SK-N-SH (cell line): ENCODE results near the gene ZNF474. TPM values are rescaled to one million over a fixed set of nuclear protein-coding genes. Genes with fewer than 3 reads are reported as not detected.

Experiments used
- CTCF ChIA-PET: fragments of 300-600, 350-600 bp; formaldehyde crosslinking; extraction: SDS; loops from one replicate; lab custom pipeline; 2021; lab: Yijun Ruan, JAX
- POLR2A ChIA-PET: fragments of 350-600 bp; sonication (Branson Sonifier 250); formaldehyde crosslinking; extraction: SDS; loops from one replicate; lab custom pipeline; 2020; ENCODE audit warnings: antibody characterized with exemption, inconsistent platforms; lab: Yijun Ruan, JAX
- DNase-seq: peaks from one replicate; pipeline ENCODE4 v3.0.0; 2012
- H2AFZ ChIP-seq: fragments of 200-600 bp; sonication (generic); 2 replicates; pipeline ENCODE4 v1.8.1; 2016; ENCODE audit warnings: antibody characterized with exemption, mild to moderate bottlenecking, low read depth
- H3F3A ChIP-seq: fragments of 200-600 bp; sonication (generic); replicated peaks from 2 replicates; pipeline ENCODE3; 2016; ENCODE audit warnings: antibody characterized with exemption, mild to moderate bottlenecking; ENCODE audit not compliant: insufficient read depth
- H3K27ac ChIP-seq, 2 experiments: fragments of 200-500 bp in 1 of 2; fragments of 200-600 bp in 1 of 2; sonication (Bioruptor generic) in 1 of 2; sonication (generic), shearing (Covaris generic) in 1 of 2; 2 replicates each; pipeline versions ENCODE4 v1.5.1 to v1.6.1; 2014 to 2016; ENCODE audit warnings: low read depth in 2 of 2, inconsistent platforms in 1 of 2, low read length in 1 of 2, mild to moderate bottlenecking in 1 of 2, mixed read lengths in 1 of 2
- H3K27me3 ChIP-seq: fragments of 200-600 bp; sonication (generic), shearing (Covaris generic); 2 replicates; pipeline ENCODE4 v1.6.1; 2016; ENCODE audit warnings: mixed run types; ENCODE audit not compliant: insufficient read depth
- H3K36me3 ChIP-seq, 2 experiments: fragments of 200-500 bp in 1 of 2; fragments of 200-600 bp in 1 of 2; sonication (Bioruptor generic) in 1 of 2; sonication (generic) in 1 of 2; replicated peaks in 1 of 2; 2 replicates each; pipeline versions ENCODE3 to v1.5.1; 2014 to 2016; ENCODE audit warnings: low read length in 1 of 2, mild to moderate bottlenecking in 1 of 2; ENCODE audit not compliant: insufficient read depth in 2 of 2, control insufficient read depth in 1 of 2
- H3K4me1 ChIP-seq, 2 experiments: fragments of 200-500 bp in 1 of 2; fragments of 200-600 bp in 1 of 2; sonication (Bioruptor generic) in 1 of 2; sonication (generic), shearing (Covaris generic) in 1 of 2; 2 replicates each; pipeline versions ENCODE4 v1.5.1 to v1.6.1; 2014 to 2016; ENCODE audit warnings: low read depth in 1 of 2, low read length in 1 of 2, mixed run types in 1 of 2; ENCODE audit not compliant: insufficient read depth in 2 of 2, control insufficient read depth in 1 of 2
- H3K4me2 ChIP-seq: fragments of 200-600 bp; sonication (generic), shearing (Covaris generic); 2 replicates; pipeline ENCODE4 v1.6.1; 2017; ENCODE audit warnings: mixed run types
- H3K4me3 ChIP-seq, 2 experiments: fragments of 200-500 bp in 1 of 2; fragments of 200-600 bp in 1 of 2; sonication (Bioruptor generic) in 1 of 2; sonication (generic), shearing (Covaris generic) in 1 of 2; 2 replicates each; pipeline versions ENCODE4 v1.5.1 to v1.8.1; 2014 to 2016; ENCODE audit warnings: low read depth in 2 of 2, inconsistent platforms in 1 of 2, low read length in 1 of 2, mild to moderate bottlenecking in 1 of 2, mixed read lengths in 1 of 2, moderate library complexity in 1 of 2
- H3K79me2 ChIP-seq: fragments of 200-600 bp; sonication (generic); 2 replicates; pipeline ENCODE4 v1.8.1; 2017; ENCODE audit warnings: mild to moderate bottlenecking; ENCODE audit not compliant: insufficient read depth
- H3K9ac ChIP-seq: fragments of 200-600 bp; sonication (generic); 2 replicates; pipeline ENCODE4 v1.6.1; 2017; ENCODE audit warnings: mixed run types
- H3K9me2 ChIP-seq: fragments of 200-600 bp; sonication (generic); 2 replicates; pipeline ENCODE4 v1.6.1; 2017; ENCODE audit warnings: mixed run types
- H3K9me3 ChIP-seq: fragments of 200-600 bp; sonication (generic); 2 replicates; pipeline ENCODE4 v1.6.1; 2017; ENCODE audit warnings: mixed run types, mild to moderate bottlenecking, moderate library complexity
- H4K20me1 ChIP-seq: fragments of 200-600 bp; sonication (generic); 2 replicates; pipeline ENCODE4 v1.6.1; 2017; ENCODE audit warnings: mild to moderate bottlenecking, mixed run types; ENCODE audit not compliant: insufficient read depth
- CHD2 ChIP-seq: fragments of 150-350 bp; IDR thresholded peaks from 2 replicates; pipeline ENCODE4 v1.6.1; 2018; ENCODE audit warnings: low read length; ENCODE audit not compliant: partially characterized antibody
- ELF1 ChIP-seq: IDR thresholded peaks from 2 replicates; pipeline ENCODE4 v1.4.0; 2012
- EP300 ChIP-seq, 2 experiments: IDR thresholded peaks; 2 replicates each; pipeline versions ENCODE4 v1.4.0 to v1.6.1; 2012; ENCODE audit warnings: borderline replicate concordance in 1 of 2, low read depth in 1 of 2, low read length in 1 of 2
- EZH2phosphoT487 ChIP-seq: fragments of 200-600 bp; sonication (generic); IDR thresholded peaks from 2 replicates; pipeline ENCODE4 v1.6.1; 2017; ENCODE audit warnings: low read depth, mixed run types, mild to moderate bottlenecking, antibody characterized with exemption, moderate library complexity, borderline replicate concordance
- FOSL2 ChIP-seq: IDR thresholded peaks from 2 replicates; pipeline ENCODE4 v1.4.0; 2012; ENCODE audit warnings: low read depth, mild to moderate bottlenecking, moderate library complexity, borderline replicate concordance
- GABPA ChIP-seq: IDR thresholded peaks from 2 replicates; pipeline ENCODE4 v1.4.0; 2012; ENCODE audit warnings: low read depth, mild to moderate bottlenecking
- GATA2 ChIP-seq: sonication (generic); formaldehyde crosslinking; IDR thresholded peaks from 2 replicates; pipeline ENCODE4 v1.5.0; 2020; ENCODE audit warnings: mild to moderate bottlenecking, missing genetic modification reagents
- IRF3 ChIP-seq: fragments of 150-350 bp; IDR thresholded peaks from 2 replicates; pipeline ENCODE4 v1.6.1; 2016; ENCODE audit warnings: mild to moderate bottlenecking, low read depth, low read length
- JUND ChIP-seq: IDR thresholded peaks from 2 replicates; pipeline ENCODE4 v1.4.0; 2012
- MEF2A ChIP-seq: IDR thresholded peaks from 2 replicates; pipeline ENCODE4 v1.4.0; 2012; ENCODE audit warnings: low read depth, borderline replicate concordance
- NFIC ChIP-seq: IDR thresholded peaks from 2 replicates; pipeline ENCODE4 v1.4.0; 2012; ENCODE audit warnings: borderline replicate concordance
- PBX3 ChIP-seq: IDR thresholded peaks from 2 replicates; pipeline ENCODE4; 2012
- POLR2AphosphoS5 ChIP-seq: IDR thresholded peaks from 2 replicates; pipeline ENCODE4 v1.6.1; 2012; ENCODE audit warnings: low read depth, low read length
- REST ChIP-seq: IDR thresholded peaks from 2 replicates; pipeline ENCODE4 v1.6.1; 2012; ENCODE audit warnings: mild to moderate bottlenecking, low read depth, low read length, moderate library complexity
- RFX5 ChIP-seq: IDR thresholded peaks from 2 replicates; pipeline ENCODE4 v1.6.1; 2012; ENCODE audit warnings: mild to moderate bottlenecking, improper control_type of control experiment, low read length
- SIN3A ChIP-seq: IDR thresholded peaks from 2 replicates; pipeline ENCODE4 v1.6.1; 2012; ENCODE audit warnings: low read depth, mild to moderate bottlenecking, low read length, moderate library complexity, borderline replicate concordance
- TAF1 ChIP-seq: IDR thresholded peaks from 2 replicates; pipeline ENCODE4 v1.6.1; 2012; ENCODE audit warnings: low read depth, mild to moderate bottlenecking, low read length, moderate library complexity, borderline replicate concordance
- TEAD4 ChIP-seq: IDR thresholded peaks from 2 replicates; pipeline ENCODE4 v1.4.0; 2012; ENCODE audit warnings: mild to moderate bottlenecking, borderline replicate concordance; ENCODE audit not compliant: insufficient read depth
- USF1 ChIP-seq: IDR thresholded peaks from 2 replicates; pipeline ENCODE4 v1.4.0; 2012; ENCODE audit warnings: low read depth, borderline replicate concordance
- WGBS: methylation state at CpG from one replicate; pipeline ENCODE4 v1.1.6; 2017; ENCODE audit warnings: low lambda C conversion rate; 5-methylcytosine and 5-hydroxymethylcytosine counted together
- polyA plus RNA-seq, 3 experiments: library from polyadenylated mRNA; depleted of rRNA; stranded (reverse); fragments of >200 nt; gene quantifications; 2 replicates each; pipeline ENCODE4 v1.2.3, GENCODE V29; 2012

Gene ZNF474
- polyA plus RNA-seq, 1 of the 3 experiments (the other 2 are of a cell fraction) = 0.08 TPM

- 67% methylated on average over 3 of the region's 3 CpGs for WGBS
- no peak overlapping the region for H2AFZ ChIP-seq
These were observed 9.0 kb downstream of the ZNF474 start for GRCh38 chr5:122138356-122138755.

More at GRCh38 chr5:122138356-122138755, 9.0 kb downstream of the ZNF474 start:
- CTCF ChIA-PET = no interaction called here
- Histone ChIP-seq H4K20me1 (no peaks in the 10 kb centered on the region), H3F3A (peaks cover 15% of the 10 kb centered on the region), H3K4me2 (no peak overlapping the region), H3K79me2 (no peaks in the 10 kb centered on the region), H3K36me3 (no peaks in the 10 kb centered on the region), H3K27ac (no peak overlapping the region), H3K27me3 (no peaks in the 10 kb centered on the region), H3K9me3 (no peaks in the 10 kb centered on the region), H3K9ac (no peak overlapping the region), H3K9me2 (no peaks in the 10 kb centered on the region), H3K4me3 (no peak overlapping the region), H3K4me1 (no peaks in the 10 kb centered on the region)
- no peak for DNase-seq
- POLR2A ChIA-PET = no interaction called here
- no peak for TF ChIP-seq JUND
- TF ChIP-seq PBX3 = no peak
- no peak for TF ChIP-seq MEF2A
- no peak for TF ChIP-seq GABPA
- TF ChIP-seq IRF3 = no peak
- no peak for TF ChIP-seq EP300 (IDR thresholded peaks at IDR 0.05; ENCODE audit: borderline replicate concordance in 1 of 2, low read depth in 1 of 2, low read length in 1 of 2)
- no peak for TF ChIP-seq POLR2AphosphoS5
- no peak for TF ChIP-seq EZH2phosphoT487
- no peak for TF ChIP-seq GATA2 (CRISPR knock-in tag)
- TF ChIP-seq TAF1 = no peak
- no peak for TF ChIP-seq CHD2
- no peak for TF ChIP-seq FOSL2
- no peak for TF ChIP-seq REST
- TF ChIP-seq USF1 = no peak
- TF ChIP-seq SIN3A = no peak
- no peak for TF ChIP-seq TEAD4
- TF ChIP-seq NFIC = no peak
- no peak for TF ChIP-seq RFX5
- no peak for TF ChIP-seq ELF1
